ENCODE data around the gene TMX3.

DNA sequence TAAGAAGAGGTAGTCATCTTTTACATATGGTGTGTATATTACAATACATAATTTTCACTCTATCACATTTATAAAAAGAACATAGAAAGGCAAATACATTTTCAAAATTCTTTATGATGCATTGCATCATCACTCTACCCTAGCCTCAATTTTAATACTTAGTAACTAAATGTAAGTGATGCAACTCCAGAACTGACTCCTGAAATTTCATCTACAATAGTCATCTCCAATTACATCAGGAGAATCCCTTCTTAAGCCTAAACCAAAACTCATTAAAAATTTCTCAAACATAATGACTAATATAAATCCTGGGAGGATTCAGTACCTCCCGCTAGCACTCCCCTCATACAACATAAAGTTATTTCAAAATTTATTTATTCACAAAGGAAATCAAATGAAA, 15.9 kb downstream of the TMX3 start:
- TF ChIP-seq ZNF274 (IDR thresholded peaks at IDR 0.05; ENCODE audit: low read depth, low read length): no peak
- no peak for TF ChIP-seq YY1 (IDR thresholded peaks at IDR 0.05; ENCODE audit: insufficient read depth, insufficient read length)
- TF ChIP-seq SUZ12 (IDR thresholded peaks at IDR 0.05; ENCODE audit: extremely low read depth, insufficient read depth, insufficient read length): no peak
